ENCODE data around the gene KDM4B. TPM values are rescaled to one million over a fixed set of nuclear protein-coding genes. Genes with fewer than 3 reads are reported as not detected.

KDM4B gene
- total and polyA plus RNA-seq, 10 of the 15 experiments (the other 5 are each of a cell fraction or from before 2014, with no cell fraction given): 0.47 to 49.6 (median 16.2) TPM

- no peak for DNase-seq (ENCODE audit: low read depth, low spot score)
- intact Hi-C loops (cut with micrococcal nuclease; ENCODE audit: unreplicated experiment): no loop called here
- POLR2A ChIA-PET: interaction anchor here (0.5 kb wide), 1 partner anchor 148 kb away, joined by 4 read pairs; no protein-coding TSS in a partner anchor
- Histone ChIP-seq H3K27ac (ENCODE audit: control insufficient read depth, insufficient read depth) (no peak overlapping the region), H3K4me1 (ENCODE audit: control insufficient read depth, insufficient read depth, low read length) (no peaks in the 10 kb centered on the region), H3K79me2 (ENCODE audit: control insufficient read depth, insufficient read depth, low read length) (no peaks in the 10 kb centered on the region), H3K9me3 (replicated peaks; ENCODE audit: control insufficient read depth, insufficient read depth, low read length) (no peaks in the 10 kb centered on the region; the same call in 2 of the 3 replicates), H3K9ac (ENCODE audit: control insufficient read depth, insufficient read depth, low read length) (no peak overlapping the region), H3K4me3 (no peak overlapping the region), H3K27me3 (replicated peaks in 1 of 2; ENCODE audit: control insufficient read depth in 2 of 2, insufficient read depth in 2 of 2, low read length in 1 of 2) (no peaks in the 10 kb centered on the region), H3K4me2 (ENCODE audit: control insufficient read depth, insufficient read depth) (no peak overlapping the region), H2AFZ (ENCODE audit: control insufficient read depth, low read depth, low read length) (no peak overlapping the region), H3K36me3 (ENCODE audit: control insufficient read depth in 2 of 2, insufficient read depth in 2 of 2, low read length in 1 of 2) (peaks cover 2 to 10% of the 10 kb centered on the region in 2 experiments; a peak in 3 of 4 replicates), H4K20me1 (ENCODE audit: control insufficient read depth, insufficient read depth) (no peaks in the 10 kb centered on the region)
- in situ Hi-C loops (cut with MboI): no loop called here
- SMC1A ChIA-PET (ENCODE audit: uncharacterized antibody, unreplicated experiment): no interaction called here
- CTCF ChIA-PET: no interaction called here
- TF ChIP-seq RBBP5 (conservative IDR thresholded peaks at IDR 0.05): no peak
- no peak for TF ChIP-seq JUNB (IDR thresholded peaks at IDR 0.05)
- no peak for TF ChIP-seq ZNF622 (IDR thresholded peaks at IDR 0.05)
- no peak for TF ChIP-seq MXI1 (IDR thresholded peaks at IDR 0.05; ENCODE audit: low read depth, low read length)
- TF ChIP-seq, protein P1, sequence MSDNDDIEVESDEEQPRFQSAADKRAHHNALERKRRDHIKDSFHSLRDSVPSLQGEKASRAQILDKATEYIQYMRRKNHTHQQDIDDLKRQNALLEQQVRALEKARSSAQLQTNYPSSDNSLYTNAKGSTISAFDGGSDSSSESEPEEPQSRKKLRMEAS (IDR thresholded peaks at IDR 0.05; ENCODE audit: low read depth, low read length): no peak
- no peak for TF ChIP-seq EZH2 (IDR thresholded peaks at IDR 0.05; ENCODE audit: borderline replicate concordance, control insufficient read depth, low read depth, low read length)
- no peak for TF ChIP-seq MYB (IDR thresholded peaks at IDR 0.05; ENCODE audit: borderline replicate concordance, low read depth, low read length)
- TF ChIP-seq NBN (IDR thresholded peaks at IDR 0.05): no peak
- no peak for TF ChIP-seq ZBED1 (IDR thresholded peaks at IDR 0.05; ENCODE audit: borderline replicate concordance)
- no peak for TF ChIP-seq MEF2B (IDR thresholded peaks at IDR 0.05; ENCODE audit: partially characterized antibody, poor library complexity, severe bottlenecking)
- TF ChIP-seq ZNF217 (IDR thresholded peaks at IDR 0.05): no peak
- no peak for TF ChIP-seq RELB (IDR thresholded peaks at IDR 0.05; ENCODE audit: low read depth)
- no peak for TF ChIP-seq NR2F1 (conservative IDR thresholded peaks at IDR 0.05)
- TF ChIP-seq KAT2A (conservative IDR thresholded peaks at IDR 0.05; ENCODE audit: control insufficient read depth, low read depth, low read length): no peak
- no peak for TF ChIP-seq RB1 (IDR thresholded peaks at IDR 0.05; ENCODE audit: borderline replicate concordance)
- no peak for TF ChIP-seq CBX3 (IDR thresholded peaks at IDR 0.05; ENCODE audit: borderline replicate concordance, low read depth)
- WGBS (ENCODE audit: insufficient coverage, insufficient replicate concordance, low lambda C conversion rate, missing lambda C conversion rate): 91% methylated on average over 8 of the region's 8 CpGs
- FAIRE-seq: no peak
- RAD21 ChIA-PET (ENCODE audit: unreplicated experiment): no interaction called here
- no peak for ATAC-seq
- no TSS peak for BruUV-seq (replicated peaks)
Measured at GRCh38 chr19:5089283-5089682, 120.4 kb downstream of the KDM4B start.

All from GM12878 (cell line).